ENCODE measurements around the gene NIN.

NIN gene

GRCh38 chr14:50813544-50813863 lies 17.5 kb downstream of the NIN start:
- Histone ChIP-seq H3K4me3 (ENCODE audit: low read depth in 1 of 2, low read length in 2 of 2) (no peak overlapping the region), H3K9me3 (ENCODE audit: insufficient read depth, low read length, severe bottlenecking) (no peaks in the 10 kb centered on the region), H3K79me2 (ENCODE audit: insufficient read depth, low read length) (peaks cover 76% of the 10 kb centered on the region), H3K27ac (ENCODE audit: low read length) (peak overlapping the region; percentile 63), H3K36me3 (ENCODE audit: insufficient read depth, low read length) (peaks cover 14% of the 10 kb centered on the region; the same call in 1 of the 2 replicates), H2AFZ (ENCODE audit: low read depth, low read length) (no peak overlapping the region), H3K9ac (ENCODE audit: low read depth, low read length) (peak overlapping the region; percentile 21; the same call in 1 of the 2 replicates), H3K4me1 (ENCODE audit: insufficient read depth, low read length) (peaks cover 23% of the 10 kb centered on the region), H4K20me1 (ENCODE audit: insufficient read depth, low read length) (no peaks in the 10 kb centered on the region), H3K4me2 (ENCODE audit: insufficient read depth, low read length) (peak overlapping the region; percentile 49), H3K27me3 (ENCODE audit: insufficient read depth, low read length, poor library complexity) (no peaks in the 10 kb centered on the region)
- TF ChIP-seq EZH2 (IDR thresholded peaks at IDR 0.05; ENCODE audit: borderline replicate concordance, low read depth, low read length, severe bottlenecking) (no peak), CTCF (IDR thresholded peaks at IDR 0.05; ENCODE audit: borderline replicate concordance, extremely low read depth, low read length, poor library complexity, severe bottlenecking) (no peak)
- DNase-seq (peak; percentile 40), ATAC-seq (ENCODE audit: insufficient read depth, low read depth) (peak; percentile 95)

GRCh38 chr14:50812856-50813543 lies 18.0 kb downstream of the NIN start:
- H2AFZ ChIP-seq (ENCODE audit: low read depth, low read length) = no peak overlapping the region
- no peak for DNase-seq
- H3K79me2 ChIP-seq (ENCODE audit: insufficient read depth, low read length) = peaks cover 77% of the 10 kb centered on the region
- TF ChIP-seq CTCF (IDR thresholded peaks at IDR 0.05; ENCODE audit: borderline replicate concordance, extremely low read depth, low read length, poor library complexity, severe bottlenecking) = no peak
- TF ChIP-seq EZH2 (IDR thresholded peaks at IDR 0.05; ENCODE audit: borderline replicate concordance, low read depth, low read length, severe bottlenecking) = no peak
- H3K27me3 ChIP-seq (ENCODE audit: insufficient read depth, low read length, poor library complexity) = no peaks in the 10 kb centered on the region
- H3K4me3 ChIP-seq (ENCODE audit: low read depth in 1 of 2, low read length in 2 of 2) = no peak overlapping the region
- ATAC-seq (ENCODE audit: insufficient read depth, low read depth) = peak; percentile 25
- H3K4me2 ChIP-seq (ENCODE audit: insufficient read depth, low read length) = peak overlapping the region; percentile 49
- peaks cover 23% of the 10 kb centered on the region for H3K4me1 ChIP-seq (ENCODE audit: insufficient read depth, low read length)
- H3K9me3 ChIP-seq (ENCODE audit: insufficient read depth, low read length, severe bottlenecking) = no peaks in the 10 kb centered on the region
- peak overlapping the region; percentile 63 for H3K27ac ChIP-seq (ENCODE audit: low read length)
- peaks cover 11% of the 10 kb centered on the region; the same call in 1 of the 2 replicates for H3K36me3 ChIP-seq (ENCODE audit: insufficient read depth, low read length)
- peak overlapping the region; percentile 21; the same call in 1 of the 2 replicates for H3K9ac ChIP-seq (ENCODE audit: low read depth, low read length)
- H4K20me1 ChIP-seq (ENCODE audit: insufficient read depth, low read length) = peaks cover 2% of the 10 kb centered on the region; the same call in 1 of the 2 replicates

- H3K27ac ChIP-seq (ENCODE audit: low read length) = peak overlapping the region; percentile 32; the same call in 1 of the 2 replicates
- no peak overlapping the region for H2AFZ ChIP-seq (ENCODE audit: low read depth, low read length)
- no peaks in the 10 kb centered on the region for H3K27me3 ChIP-seq (ENCODE audit: insufficient read depth, low read length, poor library complexity)
- ATAC-seq (ENCODE audit: insufficient read depth, low read depth) (no peak), DNase-seq (no peak)
- peaks cover 74% of the 10 kb centered on the region for H3K79me2 ChIP-seq (ENCODE audit: insufficient read depth, low read length)
- TF ChIP-seq CTCF (IDR thresholded peaks at IDR 0.05; ENCODE audit: borderline replicate concordance, extremely low read depth, low read length, poor library complexity, severe bottlenecking) (no peak), EZH2 (IDR thresholded peaks at IDR 0.05; ENCODE audit: borderline replicate concordance, low read depth, low read length, severe bottlenecking) (no peak)
- no peaks in the 10 kb centered on the region for H3K9me3 ChIP-seq (ENCODE audit: insufficient read depth, low read length, severe bottlenecking)
- H3K36me3 ChIP-seq (ENCODE audit: insufficient read depth, low read length) = peaks cover 11% of the 10 kb centered on the region; the same call in 1 of the 2 replicates
- H4K20me1 ChIP-seq (ENCODE audit: insufficient read depth, low read length) = peaks cover 3% of the 10 kb centered on the region; the same call in 1 of the 2 replicates
- H3K4me2 ChIP-seq (ENCODE audit: insufficient read depth, low read length) = no peak overlapping the region
- H3K4me3 ChIP-seq (ENCODE audit: low read depth in 1 of 2, low read length in 2 of 2) = no peak overlapping the region
- no peak overlapping the region for H3K9ac ChIP-seq (ENCODE audit: low read depth, low read length)
- peaks cover 23% of the 10 kb centered on the region for H3K4me1 ChIP-seq (ENCODE audit: insufficient read depth, low read length)
These were observed 18.8 kb downstream of the NIN start for GRCh38 chr14:50812180-50812579.

Data from DND-41 (cell line).